ENCODE results near the gene CHTF8. TPM values are rescaled to one million over a fixed set of nuclear protein-coding genes. Genes with fewer than 3 reads are reported as not detected.

The CHTF8 gene
- total and polyA plus RNA-seq, 9 donors = 47.9 to 130 (median 82.6) TPM

DNA sequence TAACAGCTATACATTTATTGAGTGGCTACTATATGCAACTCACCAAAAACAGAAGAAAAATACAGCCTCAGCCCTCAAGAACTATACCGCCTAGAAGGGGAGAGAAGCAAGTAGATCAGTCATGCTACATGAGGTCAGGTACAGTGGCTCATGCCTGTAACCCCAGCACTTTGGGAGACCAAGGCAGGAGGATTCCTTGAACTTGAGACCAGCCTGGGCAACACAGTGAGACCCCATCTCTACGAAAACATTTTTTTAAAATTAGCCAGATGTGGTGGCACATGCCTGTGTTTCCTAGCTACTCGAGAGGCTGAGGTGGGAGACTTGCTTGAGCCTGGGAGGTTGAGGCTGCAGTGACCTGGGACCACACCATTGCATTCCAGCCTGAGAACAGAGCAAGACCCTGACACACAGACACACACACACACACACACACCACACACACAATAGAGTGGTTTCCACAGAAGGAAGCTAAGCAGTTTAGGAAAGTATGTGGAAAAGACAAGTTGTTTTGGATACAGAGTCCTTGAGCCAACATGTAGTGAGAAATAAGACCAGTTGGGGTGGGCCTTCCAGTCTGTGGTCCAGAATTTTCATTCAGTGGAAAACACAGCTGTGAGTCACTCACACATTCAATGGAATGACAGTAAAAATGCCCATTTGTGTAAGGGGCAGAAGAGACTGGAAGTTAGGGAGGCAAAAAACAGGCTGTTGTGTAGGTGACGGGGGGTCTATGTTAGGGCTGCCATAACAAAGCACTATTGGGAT lies 43.8 kb upstream of the CHTF8 start:
- H3K27me3 ChIP-seq = no peaks in the 10 kb centered on the region
- TF ChIP-seq CTCF (IDR thresholded peaks at IDR 0.05) (no peak), POLR2A (IDR thresholded peaks at IDR 0.05) (no peak), EP300 (IDR thresholded peaks at IDR 0.05) (no peak)
- H3K9me3 ChIP-seq = no peaks in the 10 kb centered on the region
- no peak overlapping the region for H3K4me3 ChIP-seq
- peaks cover 14% of the 10 kb centered on the region for H3K4me1 ChIP-seq (ENCODE audit: insufficient read depth)
- no peak overlapping the region for H3K27ac ChIP-seq
- WGBS, 3 donors = 53 to 63% (median 55%) methylated on average over 4 of the region's 4 CpGs
- intact Hi-C loops (cut with DNase I) = no loop called here
- peak in 1 of 5 donors; percentile 19 for DNase-seq
- no peaks in the 10 kb centered on the region for H3K36me3 ChIP-seq

DNA sequence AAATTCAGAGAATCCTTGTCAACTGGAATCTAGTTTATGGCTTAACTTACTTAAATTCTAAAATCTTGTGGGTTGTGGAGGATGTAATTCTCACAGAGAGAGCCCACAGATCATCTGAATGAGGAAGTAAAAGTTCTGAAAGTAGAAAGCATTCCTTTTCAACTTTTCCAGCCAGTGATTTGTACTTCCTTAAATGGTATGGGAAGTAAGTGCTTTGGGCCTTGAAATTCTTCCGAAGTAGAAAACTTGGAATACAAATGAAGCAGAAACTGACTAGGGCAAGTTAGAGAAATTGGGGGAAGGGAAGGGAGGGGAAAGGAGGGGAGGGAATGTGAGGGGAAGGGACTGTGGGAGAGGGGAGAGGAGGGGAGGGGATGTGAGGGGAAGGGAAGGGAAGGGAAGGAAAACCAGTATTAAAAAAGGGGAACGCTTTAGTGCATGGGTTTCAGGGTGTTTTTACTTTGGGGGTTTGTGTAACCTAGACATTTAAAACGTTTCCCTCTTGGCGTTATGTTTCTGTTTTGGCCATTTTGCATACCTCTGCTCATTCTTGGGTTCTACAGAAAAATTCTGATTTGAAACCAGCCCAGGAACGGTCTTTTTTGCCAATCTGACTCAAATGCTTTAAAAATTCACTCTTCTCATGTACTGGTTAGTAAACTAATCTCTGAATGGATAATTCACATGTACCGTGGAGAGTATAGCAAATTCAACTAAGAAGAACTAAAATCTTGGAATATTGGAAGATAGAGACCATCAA lies 39.1 kb upstream of the CHTF8 start:
- intact Hi-C loops (cut with DNase I) = no loop called here
- 5 to 7% (median 5%) methylated on average over 6 of the region's 6 CpGs for WGBS, 3 donors
- Histone ChIP-seq H3K27me3 (no peaks in the 10 kb centered on the region), H3K9me3 (no peaks in the 10 kb centered on the region), H3K27ac (peak overlapping the region in 1 of 2 donors; percentile 72), H3K4me1 (ENCODE audit: insufficient read depth) (peaks cover 14% of the 10 kb centered on the region), H3K4me3 (no peak overlapping the region), H3K36me3 (no peaks in the 10 kb centered on the region)
- no peak for DNase-seq
- no peak for TF ChIP-seq CTCF (IDR thresholded peaks at IDR 0.05)
- no peak for TF ChIP-seq EP300 (IDR thresholded peaks at IDR 0.05)
- no peak for TF ChIP-seq POLR2A (IDR thresholded peaks at IDR 0.05)

DNA sequence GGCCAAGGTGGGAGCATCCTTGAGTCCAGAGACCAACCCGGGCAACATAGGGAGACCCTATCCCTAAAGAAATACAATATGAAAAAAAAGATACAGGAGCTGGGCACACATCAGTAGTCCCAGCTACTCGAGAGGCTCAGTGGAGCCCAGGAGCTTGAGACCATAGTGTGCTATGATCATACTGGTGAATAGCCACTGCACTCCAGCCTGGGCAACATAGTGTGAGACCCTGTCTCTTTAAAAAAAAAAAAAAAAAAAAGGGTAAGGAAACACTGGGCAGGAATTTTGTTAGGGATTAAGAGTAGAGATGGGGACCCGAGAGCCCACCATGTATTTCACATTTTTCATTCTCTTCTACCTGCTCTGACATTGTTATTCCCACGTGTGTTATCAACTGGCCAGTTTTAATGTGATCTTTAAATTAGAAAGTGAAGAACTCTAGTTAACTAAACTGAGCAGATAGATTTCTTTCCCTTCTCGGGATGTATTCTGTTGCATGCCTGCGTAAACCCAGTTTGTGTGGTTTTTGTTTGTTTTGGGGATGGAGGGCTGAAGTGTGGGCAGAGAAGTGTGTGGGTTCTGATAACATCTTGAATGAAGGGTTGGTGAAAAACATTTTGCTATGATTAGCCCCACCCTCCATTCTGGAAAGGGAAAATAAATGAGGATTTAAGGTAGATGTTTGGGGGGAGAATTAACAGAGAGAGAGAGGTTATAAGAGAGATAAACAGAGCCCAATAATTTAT lies 37.4 kb upstream of the CHTF8 start:
- H3K4me3 ChIP-seq = no peak overlapping the region
- H3K9me3 ChIP-seq = no peaks in the 10 kb centered on the region
- TF ChIP-seq POLR2A (IDR thresholded peaks at IDR 0.05) (no peak), EP300 (IDR thresholded peaks at IDR 0.05) (no peak), CTCF (IDR thresholded peaks at IDR 0.05) (no peak)
- WGBS, 3 donors = 68 to 72% (median 68%) methylated on average over 6 of the region's 6 CpGs
- intact Hi-C loops (cut with DNase I) = no loop called here
- no peaks in the 10 kb centered on the region for H3K36me3 ChIP-seq
- no peak overlapping the region for H3K27ac ChIP-seq
- H3K27me3 ChIP-seq = no peaks in the 10 kb centered on the region
- peaks cover 12% of the 10 kb centered on the region for H3K4me1 ChIP-seq (ENCODE audit: insufficient read depth)
- DNase-seq = no peak

DNA sequence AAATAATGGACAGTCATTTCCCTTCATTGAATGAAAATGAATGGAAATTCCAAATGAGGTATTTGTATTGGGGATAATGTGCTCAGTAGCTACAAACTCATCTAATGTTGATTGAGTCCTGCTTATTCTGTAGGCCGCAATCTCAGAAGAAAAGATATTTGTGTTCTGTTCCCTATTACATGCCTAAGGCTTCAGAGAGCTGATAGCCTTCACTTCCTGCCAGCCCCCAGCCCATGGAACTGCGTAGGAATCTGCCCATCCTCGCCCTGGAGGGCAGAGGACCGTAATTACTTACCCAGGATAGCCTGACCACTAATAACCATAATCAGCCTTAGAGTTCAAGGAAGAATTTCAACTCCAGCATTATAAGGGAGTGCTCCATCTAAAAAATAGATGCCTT lies 36.7 kb upstream of the CHTF8 start:
- no peaks in the 10 kb centered on the region for H3K27me3 ChIP-seq
- H3K27ac ChIP-seq = no peak overlapping the region
- no peak overlapping the region for H3K4me3 ChIP-seq
- H3K4me1 ChIP-seq (ENCODE audit: insufficient read depth) = peaks cover 6% of the 10 kb centered on the region
- no peaks in the 10 kb centered on the region for H3K9me3 ChIP-seq
- WGBS, 3 donors = 94 to 97% (median 95%) methylated on average over 4 of the region's 4 CpGs
- no peak for TF ChIP-seq EP300 (IDR thresholded peaks at IDR 0.05)
- DNase-seq = no peak
- no peaks in the 10 kb centered on the region for H3K36me3 ChIP-seq
- intact Hi-C loops (cut with DNase I) = no loop called here

Measured in ovary (tissue), 9 donors.